K562 (cell line): ENCODE results near the gene NET1. TPM values are rescaled to one million over a fixed set of nuclear protein-coding genes. Genes with fewer than 3 reads are reported as not detected.

Source experiments
- ATAC-seq: fragments of 200-7000 bp; cut with Tn5 transposase; 3 replicates; pipeline ENCODE4 v1.9.1; 2020; ENCODE audit warnings: moderate library complexity
- Bru-seq: library from RNA; stranded (reverse); fragments of 400-500 nt; gene quantifications from one replicate; lab custom pipeline; 2021; lab: Mats Ljungman, UMichigan
- BruChase-seq, 2 experiments: library from RNA; stranded (reverse); fragments of 400-500 nt; gene quantifications; one replicate each; lab custom pipeline; 2021; lab: Mats Ljungman, UMichigan
- BruUV-seq: library from RNA; stranded (reverse); fragments of 400-500 nt; replicated peaks from 2 replicates; lab custom pipeline; 2021; lab: Mats Ljungman, UMichigan
- CTCF ChIA-PET: fragments of 300-600 bp; formaldehyde crosslinking; extraction: SDS; loops from one replicate; lab custom pipeline; 2021; ENCODE audit warnings: low intra/inter-chr PET ratio; lab: Yijun Ruan, JAX
- POLR2A ChIA-PET: fragments of 300-600, 350-650 bp; sonication (Branson Sonifier 250); formaldehyde crosslinking; extraction: SDS; loops from one replicate; lab custom pipeline; 2021; ENCODE audit warnings: antibody characterized with exemption, inconsistent platforms; lab: Yijun Ruan, JAX
- DNase-seq, 4 experiments: peaks; one replicate each; pipeline versions ENCODE4 v3.0.0 to v3.0.0-alpha.2; 2011 to 2018; ENCODE audit warnings: low spot score in 3 of 4, mixed read lengths in 3 of 4; ENCODE audit errors: extremely low read depth in 1 of 4
- FAIRE-seq: peaks from 2 replicates; lab custom pipeline; 2011; peaks lifted over from hg19 to GRCh38; lab: Jason Lieb, UNC
- H2AFZ ChIP-seq: 2 replicates; pipeline ENCODE4 v1.6.0; 2011; ENCODE audit warnings: low read depth, low read length, control low read depth, inconsistent platforms
- H3K27ac ChIP-seq: fragments of 200-600 bp; 3 replicates; pipeline ENCODE4 v1.8.0; 2011; ENCODE audit warnings: low read depth, mild to moderate bottlenecking, control low read depth, inconsistent platforms, low read length, moderate library complexity, mixed read lengths; ENCODE audit errors: extremely low read depth
- H3K27me3 ChIP-seq, 2 experiments: fragments of 300-600 bp in 1 of 2; 2 replicates in 1 of 2; 3 replicates in 1 of 2; pipeline versions ENCODE4 v1.6.0 to v1.8.0; 2011; ENCODE audit warnings: inconsistent platforms in 2 of 2, low read length in 2 of 2, mild to moderate bottlenecking in 1 of 2, mixed read lengths in 1 of 2, moderate library complexity in 1 of 2; ENCODE audit not compliant: control insufficient read depth in 2 of 2, insufficient read depth in 2 of 2
- H3K36me3 ChIP-seq: fragments of 300-600 bp; 3 replicates; pipeline ENCODE4 v1.8.0; 2011; ENCODE audit warnings: mild to moderate bottlenecking, low read length, inconsistent platforms; ENCODE audit not compliant: control insufficient read depth, insufficient read depth
- H3K4me1 ChIP-seq, 2 experiments: fragments of 200-600 bp in 1 of 2; replicated peaks in 1 of 2; 2 replicates in 1 of 2; 3 replicates in 1 of 2; pipeline versions ENCODE4 v1.5.1 to v1.8.0; 2011; ENCODE audit warnings: inconsistent platforms in 2 of 2, low read length in 2 of 2, mild to moderate bottlenecking in 1 of 2, mixed read lengths in 1 of 2, moderate library complexity in 1 of 2; ENCODE audit not compliant: control insufficient read depth in 2 of 2, insufficient read depth in 2 of 2
- H3K4me2 ChIP-seq: 2 replicates; pipeline ENCODE4 v1.6.1; 2011; ENCODE audit warnings: low read length, control low read depth, inconsistent platforms, mixed read lengths; ENCODE audit not compliant: insufficient read depth
- H3K4me3 ChIP-seq: fragments of 200-600 bp; sonication (generic), shearing (Covaris generic); 2 replicates; pipeline ENCODE4 v1.5.1; 2016; ENCODE audit warnings: control low read depth, inconsistent platforms
- H3K79me2 ChIP-seq: fragments of 200-600 bp; 3 replicates; pipeline ENCODE4 v1.8.0; 2011; ENCODE audit warnings: low read length, inconsistent platforms; ENCODE audit not compliant: control insufficient read depth, insufficient read depth
- H3K9ac ChIP-seq, 2 experiments: 2 replicates each; pipeline versions ENCODE4 v1.6.0 to v1.6.1; 2011; ENCODE audit warnings: low read depth in 2 of 2, low read length in 2 of 2, control low read depth in 1 of 2, inconsistent platforms in 1 of 2, mild to moderate bottlenecking in 1 of 2, mixed read lengths in 1 of 2; ENCODE audit not compliant: insufficient read depth in 1 of 2
- H3K9me1 ChIP-seq: one replicate; pipeline ENCODE4 v1.6.0; 2011; ENCODE audit warnings: inconsistent platforms, mild to moderate bottlenecking, low read length, moderate library complexity; ENCODE audit not compliant: control insufficient read depth, insufficient read depth
- H3K9me3 ChIP-seq: replicated peaks from 2 replicates; pipeline ENCODE4 v1.5.1; 2011; ENCODE audit warnings: low read depth, low read length, inconsistent platforms; ENCODE audit not compliant: control insufficient read depth, insufficient read depth
- H4K20me1 ChIP-seq: replicated peaks from 2 replicates; pipeline ENCODE4 v1.6.1; 2011; ENCODE audit warnings: low read length, inconsistent platforms, mixed read lengths; ENCODE audit not compliant: control insufficient read depth, insufficient read depth
- CREB1 ChIP-seq, 2 experiments: sonication (generic) in 1 of 2; formaldehyde crosslinking in 1 of 2; IDR thresholded peaks; 2 replicates each; pipeline versions ENCODE4 v1.6.1 to v1.8.0; 2012 to 2022; ENCODE audit warnings: inconsistent platforms in 1 of 2, mild to moderate bottlenecking in 1 of 2, missing genetic modification reagents in 1 of 2, moderate library complexity in 1 of 2
- CXXC5 ChIP-seq: fragments of 250-450 bp; sonication (Bioruptor Pico); IDR thresholded peaks from 2 replicates; pipeline ENCODE4 v1.8.0; 2022; ENCODE audit warnings: inconsistent platforms, mild to moderate bottlenecking, moderate library complexity
- GTF2F1 ChIP-seq: IDR thresholded peaks from 2 replicates; pipeline ENCODE4 v1.6.1; 2011; ENCODE audit warnings: low read depth, low read length, improper control_type of control experiment
- NFXL1 ChIP-seq: fragments of 450-650 bp; formaldehyde crosslinking; IDR thresholded peaks from 2 replicates; pipeline ENCODE4 v1.4.0; 2021; ENCODE audit warnings: mild to moderate bottlenecking
- NRF1 ChIP-seq, 2 experiments: fragments of 450-650 bp; IDR thresholded peaks in 1 of 2; conservative IDR thresholded peaks in 1 of 2; 2 replicates each; pipeline ENCODE4 v1.6.1; 2014; ENCODE audit warnings: mild to moderate bottlenecking in 2 of 2
- WGBS: fragments of 100-300 bp; shearing (Covaris generic); methylation state at CpG from one replicate; pipeline ENCODE4 v1.1.6; 2016; ENCODE audit warnings: low coverage, mixed read lengths; ENCODE audit not compliant: insufficient coverage; ENCODE audit errors: missing lambda C conversion rate; 5-methylcytosine and 5-hydroxymethylcytosine counted together
- in situ Hi-C: fragments of 300-500 bp; cut with MboI; formaldehyde crosslinking; loops from 4 replicates; pipeline ENCODE4 v1.15.0; 2018; ENCODE audit warnings: inconsistent platforms, mixed read lengths
- intact Hi-C: fragments of 100-400 bp; cut with micrococcal nuclease; formaldehyde crosslinking; loops from 2 replicates; pipeline ENCODE4 v1.14.2; 2022
- long read RNA-seq, 3 experiments: library from polyadenylated mRNA in 2 of 3; library from RNA in 1 of 3; unstranded in 2 of 3; stranded (forward) in 1 of 3; transcript quantifications; one replicate each; pipeline ENCODE4 v2.0.0, GENCODE V29; 2019 to 2022
- polyA minus RNA-seq, 3 experiments: library from RNA; depleted of rRNA, polyadenylated mRNA; stranded (reverse); fragments of >200 nt; gene quantifications; 2 replicates each; pipeline ENCODE4 v1.2.3, GENCODE V29; 2011
- polyA plus RNA-seq, 8 experiments: library from polyadenylated mRNA; depleted of rRNA in 4 of 8; stranded (reverse) in 5 of 8; unstranded in 3 of 8; fragments of >200 nt; fragmentation: Nextera tagmentation in 2 of 8; fragmentation: Illumina TruSeq in 1 of 8; extraction: Ambion mirVana in 2 of 8; extraction: Trizol in 1 of 8; gene quantifications; 2 replicates each; pipeline versions ENCODE4 v1.2.1 to v1.2.3, GENCODE V29; 2011 to 2014; ENCODE audit warnings: inconsistent platforms in 1 of 8, missing spikeins in 1 of 8
- total RNA-seq, 7 experiments: library from RNA; depleted of rRNA in 6 of 7; stranded (reverse); fragments of >200 nt in 6 of 7; fragmentation: Illumina TruSeq in 2 of 7; extraction: Trizol in 2 of 7; gene quantifications; 2 replicates each; pipeline versions ENCODE4 v1.2.1 to v1.2.3, GENCODE V29; 2011 to 2021; ENCODE audit warnings: low replicate concordance in 1 of 7
- TF ChIP-seq, protein P1 (sequence below): fragments of 250-450 bp; sonication (Bioruptor Pico); IDR thresholded peaks from 2 replicates; pipeline ENCODE4 v1.5.0; 2022; ENCODE audit warnings: mild to moderate bottlenecking
- TF ChIP-seq, protein P2 (sequence below), 2 experiments: fragments of 150-350 bp in 1 of 2; IDR thresholded peaks; 2 replicates each; pipeline ENCODE4 v1.6.1; 2012 to 2016; ENCODE audit warnings: low read depth in 2 of 2, low read length in 2 of 2, mild to moderate bottlenecking in 1 of 2, moderate library complexity in 1 of 2

The NET1 gene
- total RNA-seq (2011; cell fraction: chromatin; rRNA removed; ENCODE audit: low replicate concordance): 210 and 255 TPM in 2 replicates
- total RNA-seq (2011; cell fraction: nucleolus; rRNA removed): 116 and 127 TPM in 2 replicates
- 147 and 162 TPM in 2 replicates for total RNA-seq (2011; cell fraction: nucleoplasm; rRNA removed)
- total RNA-seq (2014; rRNA removed) (115 TPM in 2 replicates), total RNA-seq (2014; rRNA removed; fragmentation: Illumina TruSeq; extraction: Trizol) (106 and 114 TPM in 2 replicates), total RNA-seq (2015; rRNA removed; fragmentation: Illumina TruSeq; extraction: Trizol) (98.1 and 105 TPM in 2 replicates), total RNA-seq (2021) (152 and 158 TPM in 2 replicates), polyA plus RNA-seq (2011; rRNA removed) (258 and 270 TPM in 2 replicates), polyA plus RNA-seq (2014; fragmentation: Illumina TruSeq; extraction: Trizol) (113 and 136 TPM in 2 replicates), polyA plus RNA-seq (2014; fragmentation: Nextera tagmentation; extraction: Ambion mirVana) (10 to 100 TPM; 47.4 to 53.0 TPM), polyA plus RNA-seq (2014; rRNA removed) (98.9 and 105 TPM in 2 replicates), polyA minus RNA-seq (2011; rRNA and poly(A)+ RNA removed) (409 and 471 TPM in 2 replicates), Bru-seq, nascent RNA (percentile 96 among the genes with signal in this experiment), BruChase-seq, experiment 1, labeled RNA remaining after a 2-hour chase (percentile 95 among the genes with signal in this experiment), BruChase-seq, experiment 2, labeled RNA remaining after a 6-hour chase (percentile 96 among the genes with signal in this experiment)
- polyA plus RNA-seq (2011; cell fraction: cytosol; rRNA removed): 98.2 and 133 TPM in 2 replicates
- 136 and 256 TPM in 2 replicates for polyA plus RNA-seq (2011; cell fraction: nucleus; rRNA removed)
- 103 and 113 TPM in 2 replicates for polyA plus RNA-seq (2012)
- 218 and 242 TPM in 2 replicates for polyA minus RNA-seq (2011; cell fraction: cytosol; rRNA and poly(A)+ RNA removed)
- 195 and 518 TPM in 2 replicates for polyA minus RNA-seq (2011; cell fraction: nucleus; rRNA and poly(A)+ RNA removed)
- long read RNA-seq, experiment 1, transcript NET1-202 (10 exons, 3,253 nt): major isoform, 193 of 619 reads
- long read RNA-seq, experiment 1, transcript NET1-201 (12 exons, 3,402 nt): minor isoform, 108 of 619 reads
- long read RNA-seq, experiment 1, partial matches to known transcripts: 120 of 619 reads
- long read RNA-seq, experiment 1, other reads (novel, unspliced or antisense): 198 of 619 reads
- long read RNA-seq, experiment 2, transcript NET1-202 (10 exons, 3,253 nt): major isoform, 11 of 105 reads
- long read RNA-seq, experiment 2, partial matches to known transcripts: 90 of 105 reads
- long read RNA-seq, experiment 2, other reads (novel, unspliced or antisense): 3 of 105 reads
- long read RNA-seq, experiment 3, transcript NET1-201 (12 exons, 3,402 nt): minor isoform, 9 of 151 reads
- long read RNA-seq, experiment 3, transcript NET1-202 (10 exons, 3,253 nt): major isoform, 113 of 151 reads
- long read RNA-seq, experiment 3, partial matches to known transcripts: 18 of 151 reads
- long read RNA-seq, experiment 3, other reads (novel, unspliced or antisense): 11 of 151 reads

DNA sequence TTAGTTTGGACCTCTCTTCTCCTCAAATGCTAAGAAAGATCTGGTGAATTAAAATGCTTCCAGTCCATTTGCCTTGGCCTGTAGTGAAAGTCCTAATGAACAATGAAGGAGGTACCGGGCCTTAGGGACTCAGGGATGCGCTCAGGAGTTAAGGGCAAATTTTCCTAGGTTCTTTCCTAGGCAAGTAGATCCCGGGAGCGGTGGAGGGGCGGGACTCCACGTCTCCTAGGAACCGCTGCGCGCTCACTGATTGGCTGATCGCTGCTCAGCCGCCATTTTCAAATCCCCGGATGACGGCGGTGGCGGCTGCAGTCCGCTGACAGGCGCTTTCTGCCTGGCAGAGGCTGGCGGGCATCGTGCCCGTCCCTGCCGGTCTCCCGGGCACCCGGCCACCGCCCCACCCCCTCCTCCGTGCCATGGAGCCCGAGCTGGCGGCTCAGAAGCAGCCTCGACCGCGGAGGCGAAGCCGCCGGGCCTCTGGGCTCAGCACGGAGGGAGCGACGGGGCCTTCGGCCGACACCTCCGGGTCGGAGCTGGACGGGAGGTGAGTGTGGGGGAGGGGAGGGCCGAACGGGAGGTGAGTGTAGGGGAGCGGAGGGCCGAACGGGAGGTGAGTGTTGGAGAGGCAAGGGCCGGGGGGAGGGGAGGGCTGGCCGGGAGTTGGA, at the start of gene NET1:
Gene NET1 (plus strand): TSS at position 281 of the 665 bp plus-strand sequence. CDS start 136 bp downstream, at position 417.
- FAIRE-seq: peak; percentile 94
- peak; percentile 96 for ATAC-seq
- H3K79me2 ChIP-seq: peaks cover 54% of the 10 kb centered on the region
- peaks cover 23% of the 10 kb centered on the region; the same call in 2 of the 3 replicates for H3K36me3 ChIP-seq
- H3K27ac ChIP-seq: peak within 1 kb of the TSS; percentile 88
- peaks cover 8 to 9% of the 10 kb centered on the region in 2 experiments; a peak in 4 of 5 replicates for H3K4me1 ChIP-seq
- no peaks in the 10 kb centered on the region for H3K9me1 ChIP-seq
- ChIA-PET CTCF (interaction anchor here (0.7 kb wide), 1 partner anchor 28 kb away, joined by 3 read pairs; no protein-coding TSS in a partner anchor), POLR2A (interaction anchor here (0.6 to 1.4 kb wide), 4 partner anchors 11 to 590 kb away, joined by 3 to 5 read pairs (median 4); no protein-coding TSS in a partner anchor)
- DNase-seq: peak; percentile 93 to 98 (median 97)
- in situ Hi-C loops (no loop called here), intact Hi-C loops (no loop called here)
- peak within 1 kb of the TSS; percentile 85 for H3K4me2 ChIP-seq
- BruUV-seq: no TSS peak
- WGBS: 1% methylated on average over 24 of the region's 48 CpGs
- H3K9me3 ChIP-seq: no peaks in the 10 kb centered on the region; the same call in none of the 2 replicates
- H2AFZ ChIP-seq: peak within 1 kb of the TSS; percentile 99
- no peaks in the 10 kb centered on the region for H3K27me3 ChIP-seq
- H4K20me1 ChIP-seq: no peaks in the 10 kb centered on the region; the same call in 1 of the 2 replicates
- peak within 1 kb of the TSS; percentile 80 to 96 for H3K9ac ChIP-seq
- peak within 1 kb of the TSS; percentile 87 for H3K4me3 ChIP-seq
- peak; percentile 56 for TF ChIP-seq CXXC5 (CRISPR knock-in tag)
- TF ChIP-seq NFXL1 (CRISPR knock-in tag): no peak
- no peak for TF ChIP-seq CREB1 (IDR thresholded peaks at IDR 0.05)
- TF ChIP-seq CREB1 (CRISPR knock-in tag; IDR thresholded peaks at IDR 0.05): no peak
- no peak for TF ChIP-seq GTF2F1
- TF ChIP-seq, protein P1, sequence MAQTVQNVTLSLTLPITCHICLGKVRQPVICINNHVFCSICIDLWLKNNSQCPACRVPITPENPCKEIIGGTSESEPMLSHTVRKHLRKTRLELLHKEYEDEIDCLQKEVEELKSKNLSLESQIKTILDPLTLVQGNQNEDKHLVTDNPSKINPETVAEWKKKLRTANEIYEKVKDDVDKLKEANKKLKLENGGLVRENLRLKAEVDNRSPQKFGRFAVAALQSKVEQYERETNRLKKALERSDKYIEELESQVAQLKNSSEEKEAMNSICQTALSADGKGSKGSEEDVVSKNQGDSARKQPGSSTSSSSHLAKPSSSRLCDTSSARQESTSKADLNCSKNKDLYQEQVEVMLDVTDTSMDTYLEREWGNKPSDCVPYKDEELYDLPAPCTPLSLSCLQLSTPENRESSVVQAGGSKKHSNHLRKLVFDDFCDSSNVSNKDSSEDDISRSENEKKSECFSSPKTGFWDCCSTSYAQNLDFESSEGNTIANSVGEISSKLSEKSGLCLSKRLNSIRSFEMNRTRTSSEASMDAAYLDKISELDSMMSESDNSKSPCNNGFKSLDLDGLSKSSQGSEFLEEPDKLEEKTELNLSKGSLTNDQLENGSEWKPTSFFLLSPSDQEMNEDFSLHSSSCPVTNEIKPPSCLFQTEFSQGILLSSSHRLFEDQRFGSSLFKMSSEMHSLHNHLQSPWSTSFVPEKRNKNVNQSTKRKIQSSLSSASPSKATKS: no peak
- TF ChIP-seq, protein P2, sequence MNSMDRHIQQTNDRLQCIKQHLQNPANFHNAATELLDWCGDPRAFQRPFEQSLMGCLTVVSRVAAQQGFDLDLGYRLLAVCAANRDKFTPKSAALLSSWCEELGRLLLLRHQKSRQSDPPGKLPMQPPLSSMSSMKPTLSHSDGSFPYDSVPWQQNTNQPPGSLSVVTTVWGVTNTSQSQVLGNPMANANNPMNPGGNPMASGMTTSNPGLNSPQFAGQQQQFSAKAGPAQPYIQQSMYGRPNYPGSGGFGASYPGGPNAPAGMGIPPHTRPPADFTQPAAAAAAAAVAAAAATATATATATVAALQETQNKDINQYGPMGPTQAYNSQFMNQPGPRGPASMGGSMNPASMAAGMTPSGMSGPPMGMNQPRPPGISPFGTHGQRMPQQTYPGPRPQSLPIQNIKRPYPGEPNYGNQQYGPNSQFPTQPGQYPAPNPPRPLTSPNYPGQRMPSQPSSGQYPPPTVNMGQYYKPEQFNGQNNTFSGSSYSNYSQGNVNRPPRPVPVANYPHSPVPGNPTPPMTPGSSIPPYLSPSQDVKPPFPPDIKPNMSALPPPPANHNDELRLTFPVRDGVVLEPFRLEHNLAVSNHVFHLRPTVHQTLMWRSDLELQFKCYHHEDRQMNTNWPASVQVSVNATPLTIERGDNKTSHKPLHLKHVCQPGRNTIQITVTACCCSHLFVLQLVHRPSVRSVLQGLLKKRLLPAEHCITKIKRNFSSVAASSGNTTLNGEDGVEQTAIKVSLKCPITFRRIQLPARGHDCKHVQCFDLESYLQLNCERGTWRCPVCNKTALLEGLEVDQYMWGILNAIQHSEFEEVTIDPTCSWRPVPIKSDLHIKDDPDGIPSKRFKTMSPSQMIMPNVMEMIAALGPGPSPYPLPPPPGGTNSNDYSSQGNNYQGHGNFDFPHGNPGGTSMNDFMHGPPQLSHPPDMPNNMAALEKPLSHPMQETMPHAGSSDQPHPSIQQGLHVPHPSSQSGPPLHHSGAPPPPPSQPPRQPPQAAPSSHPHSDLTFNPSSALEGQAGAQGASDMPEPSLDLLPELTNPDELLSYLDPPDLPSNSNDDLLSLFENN (IDR thresholded peaks at IDR 0.05; ENCODE audit: low read depth in 2 of 2, low read length in 2 of 2): no peak
- TF ChIP-seq NRF1 (conservative IDR thresholded peaks at IDR 0.05 in 1 of 2, IDR thresholded peaks at IDR 0.05 in 1 of 2): peak in 1 of 2 experiments; percentile 19; a peak in 2 of 4 replicates
